Ovary (tissue), 9 donors: Measurements from ENCODE around the gene RBP5. TPM values are rescaled to one million over a fixed set of nuclear protein-coding genes. Genes with fewer than 3 reads are reported as not detected.
A peak's percentile ranks its signal among the peaks of the same experiment; 100 is the strongest.

Experiments used
- DNase-seq, 5 donors: peaks; one replicate each; pipeline ENCODE4 v3.0.0-alpha.2; 2019 to 2020
- H3K27ac ChIP-seq, 2 donors: fragments of 200-600 bp; one replicate each; pipeline versions ENCODE4 v1.5.1 to v1.8.0; 2019 to 2022
- H3K27me3 ChIP-seq: fragments of 200-600 bp; one replicate; pipeline ENCODE4 v1.8.0; 2022
- H3K36me3 ChIP-seq: fragments of 200-600 bp; sonication (generic); one replicate; pipeline ENCODE4 v1.5.1; 2019
- H3K4me1 ChIP-seq: one replicate; pipeline ENCODE4 v1.8.1; 2013; ENCODE audit warnings: mild to moderate bottlenecking, moderate library complexity; ENCODE audit not compliant: insufficient read depth
- H3K4me3 ChIP-seq: fragments of 200-600 bp; sonication (generic); one replicate; pipeline ENCODE4 v1.5.1; 2017
- H3K9me3 ChIP-seq, 2 donors: fragments of 200-600 bp in 1 of 2; sonication (generic) in 1 of 2; one replicate each; pipeline versions ENCODE4 v1.5.1 to v1.8.1; 2013 to 2019; ENCODE audit warnings: mild to moderate bottlenecking in 1 of 2, moderate library complexity in 1 of 2
- CTCF ChIP-seq, 3 donors: fragments of 450-650 bp in 2 of 3; fragments of 200-600 bp in 1 of 3; IDR thresholded peaks; one replicate each; pipeline versions ENCODE4 v1.5.1 to v1.8.0; 2016 to 2022; ENCODE audit warnings: antibody characterized with exemption in 3 of 3, mild to moderate bottlenecking in 1 of 3
- EP300 ChIP-seq: sonication (generic); formaldehyde crosslinking; IDR thresholded peaks from one replicate; pipeline ENCODE4 v1.6.1; 2017; ENCODE audit warnings: antibody characterized with exemption
- POLR2A ChIP-seq: fragments of 450-650 bp; IDR thresholded peaks from one replicate; pipeline ENCODE4 v1.6.1; 2017; ENCODE audit warnings: antibody characterized with exemption, mild to moderate bottlenecking, moderate library complexity
- WGBS, 3 donors: extraction: QIAGEN DNeasy Blood & Tissue Kit in 1 of 3; methylation state at CpG; one replicate each; pipeline versions ENCODE4 v1.1.5 to v1.1.7; 2013 to 2017; 5-methylcytosine and 5-hydroxymethylcytosine counted together
- intact Hi-C, 4 donors: fragments of 100-400 bp; cut with DNase I; formaldehyde crosslinking; loops; one replicate each; pipeline versions ENCODE4 v1.11.0 to v1.15.1; 2022 to 2023
- polyA plus RNA-seq, 2 donors: library from polyadenylated mRNA; stranded (reverse); fragments of 200-250 nt in 1 of 2; fragments of 350-450 nt in 1 of 2; fragmentation: Illumina TruSeq in 1 of 2; extraction: RNeasy Lipid Tissue Mini Kit (QIAGEN cat#74804) in 1 of 2; gene quantifications; one replicate each; pipeline ENCODE4 v1.2.3, GENCODE V29; 2013 to 2014
- total RNA-seq, 7 donors: library from RNA; depleted of rRNA in 2 of 7; stranded (reverse); fragments of >200 nt in 2 of 7; fragmentation: NEBNext Ultra II Directional in 3 of 7; extraction: Animal tissue kit (Norgen Biotek cat#: 25700) in 3 of 7; gene quantifications; one replicate each; pipeline versions ENCODE4 v1.1.0 to v1.2.4, GENCODE V29; 2016 to 2023
- donor health status: DM: no; HTN: no; CAD: no; lungs with moderate emphysema.
- donor health status: DM: no; HTN: no; CAD: no.
- donor health status: Bipolar disorder and iron deficiency.
- donor health status: DM: yes; HTN: yes; CAD: no.
- donor health status: DM: no; HTN: no; CAD: no.
- donor health status: DM: yes; HTN: yes; CAD: no.

Gene RBP5
- total and polyA plus RNA-seq, 9 donors, result 1.2 to 17.3 (median 6.1) TPM

GRCh38 chr12:7136676-7137075 is 8.0 kb upstream of the RBP5 start:
- H3K4me3 ChIP-seq, result no peak overlapping the region
- H3K9me3 ChIP-seq, result no peaks in the 10 kb centered on the region
- H3K36me3 ChIP-seq, result no peaks in the 10 kb centered on the region
- WGBS, 3 donors, result 85 to 92% (median 91%) methylated on average over 3 of the region's 3 CpGs
- DNase-seq, result no peak
- H3K27ac ChIP-seq, result no peak overlapping the region
- intact Hi-C loops, result no loop called here
- no peak for TF ChIP-seq EP300
- TF ChIP-seq CTCF (IDR thresholded peaks at IDR 0.05), result no peak
- TF ChIP-seq POLR2A, result no peak
- no peaks in the 10 kb centered on the region for H3K4me1 ChIP-seq
- H3K27me3 ChIP-seq, result no peaks in the 10 kb centered on the region

GRCh38 chr12:7136071-7136470 is 7.4 kb upstream of the RBP5 start:
- Histone ChIP-seq H3K4me1 (no peaks in the 10 kb centered on the region), H3K9me3 (no peaks in the 10 kb centered on the region), H3K36me3 (no peaks in the 10 kb centered on the region), H3K27ac (no peak overlapping the region), H3K4me3 (no peak overlapping the region), H3K27me3 (no peaks in the 10 kb centered on the region)
- intact Hi-C loops, result no loop called here
- DNase-seq, result no peak
- TF ChIP-seq POLR2A, result no peak
- TF ChIP-seq CTCF (IDR thresholded peaks at IDR 0.05), result no peak
- no peak for TF ChIP-seq EP300
- 90 to 92% (median 92%) methylated on average over 7 of the region's 7 CpGs for WGBS, 3 donors

- Histone ChIP-seq H3K36me3 (no peaks in the 10 kb centered on the region), H3K9me3 (no peaks in the 10 kb centered on the region), H3K4me1 (peaks cover under 1% of the 10 kb centered on the region), H3K27ac (no peak overlapping the region), H3K27me3 (no peaks in the 10 kb centered on the region), H3K4me3 (no peak overlapping the region)
- TF ChIP-seq CTCF (IDR thresholded peaks at IDR 0.05) (no peak), POLR2A (no peak), EP300 (no peak)
- no peak for DNase-seq
- WGBS, 3 donors, result 79 to 85% (median 79%) methylated on average over 12 of the region's 12 CpGs
- intact Hi-C loops, result no loop called here
Measured at GRCh38 chr12:7134396-7135166, 5.9 kb upstream of the RBP5 start.

GRCh38 chr12:7131502-7131866 is 2.8 kb upstream of the RBP5 start:
- no peak overlapping the region for H3K4me3 ChIP-seq
- TF ChIP-seq POLR2A (no peak), CTCF (IDR thresholded peaks at IDR 0.05) (no peak), EP300 (no peak)
- H3K36me3 ChIP-seq, result no peaks in the 10 kb centered on the region
- H3K9me3 ChIP-seq, result no peaks in the 10 kb centered on the region
- H3K4me1 ChIP-seq, result peaks cover 7% of the 10 kb centered on the region
- 55 to 56% (median 55%) methylated on average over 7 of the region's 7 CpGs for WGBS, 3 donors
- DNase-seq, result no peak
- H3K27ac ChIP-seq, result peak overlapping the region; percentile 89 to 90
- no peaks in the 10 kb centered on the region for H3K27me3 ChIP-seq
- intact Hi-C loops, result no loop called here
